CD14-positive monocyte (primary cell): Measurements from ENCODE around the gene MAP2K5. TPM values are rescaled to one million over a fixed set of nuclear protein-coding genes. Genes with fewer than 3 reads are reported as not detected.

Experiments
- DNase-seq, 3 donors: peaks; one replicate each; pipeline ENCODE4 v3.0.0-alpha.2; 2011 to 2022
- H2AFZ ChIP-seq: 2 replicates; pipeline ENCODE4 v1.6.0; 2012; ENCODE audit warnings: mild to moderate bottlenecking, low read depth, low read length, inconsistent platforms; ENCODE audit not compliant: insufficient read depth, poor library complexity, severe bottlenecking
- H3K27ac ChIP-seq, 2 donors: 1 replicate in 1 of 2; 2 replicates in 1 of 2; pipeline ENCODE4 v1.5.1; 2012 to 2013; ENCODE audit warnings: low read length in 2 of 2, control low read depth in 1 of 2, inconsistent platforms in 1 of 2, low read depth in 1 of 2, mild to moderate bottlenecking in 1 of 2
- H3K27me3 ChIP-seq, 2 donors: one replicate each; pipeline versions ENCODE4 v1.6.0 to v1.6.1; 2011 to 2013; ENCODE audit warnings: low read length in 2 of 2; ENCODE audit not compliant: control insufficient read depth in 2 of 2, insufficient read depth in 2 of 2
- H3K36me3 ChIP-seq, 2 donors: replicated peaks in 1 of 2; 1 replicate in 1 of 2; 2 replicates in 1 of 2; pipeline versions ENCODE4 v1.5.1 to v1.6.1; 2012 to 2013; ENCODE audit warnings: low read length in 2 of 2, control low read depth in 1 of 2, inconsistent platforms in 1 of 2, mild to moderate bottlenecking in 1 of 2; ENCODE audit not compliant: insufficient read depth in 2 of 2, control insufficient read depth in 1 of 2
- H3K4me1 ChIP-seq, 2 donors: 1 replicate in 1 of 2; 2 replicates in 1 of 2; pipeline versions ENCODE4 v1.5.1 to v1.6.1; 2012 to 2013; ENCODE audit warnings: low read length in 2 of 2, control low read depth in 1 of 2, inconsistent platforms in 1 of 2, mild to moderate bottlenecking in 1 of 2, moderate library complexity in 1 of 2; ENCODE audit not compliant: insufficient read depth in 2 of 2, control insufficient read depth in 1 of 2
- H3K4me2 ChIP-seq: replicated peaks from 2 replicates; pipeline ENCODE3; 2012; ENCODE audit warnings: low read length, moderate library complexity, mild to moderate bottlenecking; ENCODE audit not compliant: poor library complexity, severe bottlenecking; ENCODE audit errors: extremely low read depth
- H3K4me3 ChIP-seq, 3 experiments: fragments of 200-600 bp in 1 of 3; sonication (generic) in 1 of 3; replicated peaks in 1 of 3; 1 replicate in 2 of 3; 2 replicates in 1 of 3; pipeline ENCODE4 v1.5.1; 2011 to 2013; ENCODE audit warnings: low read length in 3 of 3, mild to moderate bottlenecking in 3 of 3, control low read depth in 2 of 3, low read depth in 2 of 3, inconsistent platforms in 1 of 3, moderate library complexity in 1 of 3
- H3K79me2 ChIP-seq: 2 replicates; pipeline ENCODE4 v1.6.0; 2012; ENCODE audit warnings: mild to moderate bottlenecking, control low read depth, inconsistent platforms, low read length, moderate library complexity; ENCODE audit not compliant: insufficient read depth
- H3K9ac ChIP-seq: 2 replicates; pipeline ENCODE4 v1.6.0; 2017; ENCODE audit warnings: low read length, mild to moderate bottlenecking; ENCODE audit not compliant: insufficient read depth, poor library complexity, severe bottlenecking
- H3K9me3 ChIP-seq, 2 donors: replicated peaks in 1 of 2; 1 replicate in 1 of 2; 2 replicates in 1 of 2; pipeline versions ENCODE4 v1.5.1 to v1.6.1; 2012 to 2013; ENCODE audit warnings: low read length in 2 of 2, control low read depth in 1 of 2; ENCODE audit not compliant: control insufficient read depth in 1 of 2, insufficient read depth in 1 of 2
- H4K20me1 ChIP-seq: 2 replicates; pipeline ENCODE4 v1.6.0; 2012; ENCODE audit warnings: mild to moderate bottlenecking, low read length, control low read depth, moderate library complexity; ENCODE audit not compliant: insufficient read depth
- H3K27ac Mint-ChIP-seq, 7 donors: one replicate each; pipeline ENCODE4 v1.8.0; 2020; ENCODE audit warnings: mild to moderate bottlenecking in 7 of 7, mixed read lengths in 7 of 7, moderate library complexity in 6 of 7, inconsistent platforms in 2 of 7
- H3K27me3 Mint-ChIP-seq, 3 donors: one replicate each; pipeline ENCODE4 v1.8.0; 2021 to 2022; ENCODE audit warnings: low read depth in 3 of 3, mild to moderate bottlenecking in 3 of 3, mixed read lengths in 3 of 3, moderate library complexity in 3 of 3, inconsistent platforms in 1 of 3
- H3K36me3 Mint-ChIP-seq, 2 donors: one replicate each; pipeline ENCODE4 v1.8.0; 2020; ENCODE audit warnings: mixed read lengths in 2 of 2, inconsistent platforms in 1 of 2, mild to moderate bottlenecking in 1 of 2
- H3K4me1 Mint-ChIP-seq: one replicate; pipeline ENCODE4 v1.8.0; 2020; ENCODE audit warnings: mild to moderate bottlenecking, mixed read lengths
- H3K4me3 Mint-ChIP-seq, 2 donors: one replicate each; pipeline ENCODE4 v1.8.0; 2020; ENCODE audit warnings: mild to moderate bottlenecking in 2 of 2, mixed read lengths in 2 of 2, moderate library complexity in 1 of 2
- H3K9me3 Mint-ChIP-seq, 7 donors: one replicate each; pipeline ENCODE4 v1.8.0; 2020 to 2022; ENCODE audit warnings: mixed read lengths in 7 of 7, mild to moderate bottlenecking in 6 of 7, moderate library complexity in 6 of 7, inconsistent platforms in 2 of 7
- CTCF ChIP-seq: fragments of 200-600 bp; IDR thresholded peaks from one replicate; pipeline ENCODE4 v1.8.0; 2022; ENCODE audit warnings: antibody characterized with exemption, mild to moderate bottlenecking
- WGBS: methylation state at CpG from one replicate; pipeline ENCODE4 v1.1.5; 2013; ENCODE audit warnings: missing lambda C conversion rate; ENCODE audit not compliant: insufficient coverage; 5-methylcytosine and 5-hydroxymethylcytosine counted together
- intact Hi-C, 2 donors: fragments of 100-400 bp; cut with micrococcal nuclease; formaldehyde crosslinking; loops; one replicate each; pipeline versions ENCODE4 v1.15.0 to v1.15.1; 2023
- polyA plus RNA-seq, 3 donors: library from polyadenylated mRNA; depleted of rRNA in 1 of 3; unstranded in 2 of 3; stranded (reverse) in 1 of 3; fragments of 300-500 nt in 2 of 3; fragments of >200 nt in 1 of 3; fragmentation: Illumina TruSeq in 2 of 3; gene quantifications; 1 replicate in 2 of 3; 2 replicates in 1 of 3; pipeline ENCODE4 v1.2.3, GENCODE V29; 2012 to 2021

Gene MAP2K5
- polyA plus RNA-seq, 3 donors = 10.2 to 11.3 (median 10.6) TPM

GRCh38 chr15:67730135-67730534 lies 187.6 kb downstream of the MAP2K5 start:
- H3K4me3 Mint-ChIP-seq = no peak overlapping the region
- Histone ChIP-seq H3K79me2 (no peaks in the 10 kb centered on the region), H3K9me3 (no peaks in the 10 kb centered on the region), H3K36me3 (no peaks in the 10 kb centered on the region), H3K4me1 (peaks cover 9 to 11% of the 10 kb centered on the region in 2 donors), H3K27ac (no peak overlapping the region), H3K9ac (no peak overlapping the region), H2AFZ (no peak overlapping the region), H3K4me2 (no peak overlapping the region), H3K4me3 (no peak overlapping the region), H4K20me1 (no peaks in the 10 kb centered on the region), H3K27me3 (no peaks in the 10 kb centered on the region)
- no peak for TF ChIP-seq CTCF
- intact Hi-C loops = no loop called here
- H3K36me3 Mint-ChIP-seq = peaks cover 4 to 14% of the 10 kb centered on the region in 2 donors
- no CpG with 5 or more reads among the region's 1 CpG for WGBS
- no peaks in the 10 kb centered on the region for H3K9me3 Mint-ChIP-seq
- H3K4me1 Mint-ChIP-seq = peaks cover 13% of the 10 kb centered on the region
- no peak overlapping the region for H3K27ac Mint-ChIP-seq
- no peak for DNase-seq
- H3K27me3 Mint-ChIP-seq = no peaks in the 10 kb centered on the region

GRCh38 chr15:67731112-67731721 lies 188.7 kb downstream of the MAP2K5 start:
- TF ChIP-seq CTCF = no peak
- no peaks in the 10 kb centered on the region for H4K20me1 ChIP-seq
- no peaks in the 10 kb centered on the region for H3K79me2 ChIP-seq
- DNase-seq = no peak
- Mint-ChIP-seq H3K36me3 (peaks cover 4 to 7% of the 10 kb centered on the region in 2 donors), H3K27ac (peak overlapping the region in 2 of 7 donors; percentile 1 to 68), H3K27me3 (no peaks in the 10 kb centered on the region), H3K4me3 (no peak overlapping the region), H3K4me1 (peaks cover 23% of the 10 kb centered on the region), H3K9me3 (no peaks in the 10 kb centered on the region)
- H3K9me3 ChIP-seq = no peaks in the 10 kb centered on the region
- no peak overlapping the region for H3K9ac ChIP-seq
- WGBS = 36% methylated on average over 2 of the region's 2 CpGs
- H3K4me3 ChIP-seq = no peak overlapping the region
- no peak overlapping the region for H2AFZ ChIP-seq
- H3K27ac ChIP-seq = no peak overlapping the region
- intact Hi-C loops = no loop called here
- peaks cover 15 to 20% of the 10 kb centered on the region in 2 donors for H3K4me1 ChIP-seq
- H3K27me3 ChIP-seq = no peaks in the 10 kb centered on the region
- H3K4me2 ChIP-seq = no peak overlapping the region
- no peaks in the 10 kb centered on the region for H3K36me3 ChIP-seq
